PC-3 (cell line): ENCODE measurements around the gene TTLL12. TPM values are rescaled to one million over a fixed set of nuclear protein-coding genes. Genes with fewer than 3 reads are reported as not detected.

ENCODE experiments used
- ATAC-seq: fragments of 200-7000 bp; cut with Tn5 transposase; 2 replicates; pipeline ENCODE4 v1.9.1; 2020; ENCODE audit warnings: mild to moderate bottlenecking, moderate library complexity
- BruUV-seq: library from RNA; stranded (reverse); fragments of 400-500 nt; replicated peaks from 2 replicates; lab custom pipeline; 2021; lab: Mats Ljungman, UMichigan
- CTCF ChIA-PET: fragments of 300-600 bp; sonication (Branson Sonifier 250); formaldehyde crosslinking; loops from one replicate; lab custom pipeline; 2022; ENCODE audit warnings: antibody characterized with exemption; lab: Charles Lee
- POLR2A ChIA-PET: fragments of 300-600 bp; sonication (Branson Sonifier 250); formaldehyde crosslinking; loops from one replicate; lab custom pipeline; 2022; ENCODE audit warnings: antibody characterized with exemption; ENCODE audit not compliant: unreplicated experiment; lab: Charles Lee
- DNase-seq: peaks from one replicate; pipeline ENCODE4 v3.0.0-alpha.2; 2015
- H2AFZ ChIP-seq: fragments of 300-600 bp; sonication (generic); 2 replicates; pipeline ENCODE4 v1.6.0; 2016; ENCODE audit warnings: antibody characterized with exemption, low read length
- H3F3A ChIP-seq: fragments of 300-600 bp; sonication (generic); one replicate; pipeline ENCODE4 v1.6.0; 2017; ENCODE audit warnings: antibody characterized with exemption, low read length, control low read depth, mild to moderate bottlenecking; ENCODE audit not compliant: unreplicated experiment
- H3K27ac ChIP-seq: fragments of 300-600 bp; sonication (generic); 2 replicates; pipeline ENCODE4 v1.5.1; 2016; ENCODE audit warnings: mild to moderate bottlenecking, low read length
- H3K27me3 ChIP-seq: fragments of 300-600 bp; sonication (generic); 2 replicates; pipeline ENCODE4 v1.6.1; 2016; ENCODE audit warnings: low read length, mixed read lengths
- H3K36me3 ChIP-seq: fragments of 300-600 bp; sonication (generic); 2 replicates; pipeline ENCODE4 v1.6.1; 2016; ENCODE audit warnings: low read depth, mixed run types, low read length, mixed read lengths
- H3K4me1 ChIP-seq: fragments of 300-600 bp; sonication (generic); 2 replicates; pipeline ENCODE4 v1.5.1; 2016; ENCODE audit warnings: low read length; ENCODE audit not compliant: insufficient read depth
- H3K4me2 ChIP-seq: fragments of 300-600 bp; sonication (generic); 2 replicates; pipeline ENCODE4 v1.6.0; 2016; ENCODE audit warnings: low read length
- H3K4me3 ChIP-seq: fragments of 300-600 bp; sonication (generic); 2 replicates; pipeline ENCODE4 v1.5.1; 2016; ENCODE audit warnings: mild to moderate bottlenecking, low read length, mixed read lengths
- H3K79me2 ChIP-seq: fragments of 300-600 bp; sonication (generic); 2 replicates; pipeline ENCODE4 v1.6.1; 2017; ENCODE audit warnings: low read length, mixed read lengths
- H3K9ac ChIP-seq: fragments of 300-600 bp; sonication (generic); 2 replicates; pipeline ENCODE4 v1.6.0; 2016; ENCODE audit warnings: mild to moderate bottlenecking, low read length
- H3K9me2 ChIP-seq: fragments of 300-600 bp; sonication (generic); replicated peaks from 2 replicates; pipeline ENCODE4 v1.6.1; 2016; ENCODE audit warnings: mixed run types, low read length, mixed read lengths
- H3K9me3 ChIP-seq: fragments of 300-600 bp; sonication (generic); 2 replicates; pipeline ENCODE4 v1.6.1; 2016; ENCODE audit warnings: low read length, mixed read lengths
- H4K20me1 ChIP-seq: fragments of 300-600 bp; sonication (generic); 2 replicates; pipeline ENCODE4 v1.6.1; 2016; ENCODE audit warnings: low read length, mixed read lengths
- CTCF ChIP-seq: fragments of 300-600 bp; sonication (generic); conservative IDR thresholded peaks from 2 replicates; pipeline ENCODE4 v1.5.1; 2017; ENCODE audit warnings: antibody characterized with exemption, low read depth, mild to moderate bottlenecking, low read length
- EZH2 ChIP-seq: fragments of 300-600 bp; sonication (generic); IDR thresholded peaks from one replicate; pipeline ENCODE4 v1.6.1; 2017; ENCODE audit warnings: antibody characterized with exemption, mild to moderate bottlenecking, low read length; ENCODE audit not compliant: unreplicated experiment
- EZH2phosphoT487 ChIP-seq: fragments of 300-600 bp; sonication (generic); IDR thresholded peaks from 2 replicates; pipeline ENCODE4 v1.6.1; 2018; ENCODE audit warnings: mild to moderate bottlenecking, antibody characterized with exemption, low read length, borderline replicate concordance
- intact Hi-C: fragments of 100-400 bp; cut with micrococcal nuclease; formaldehyde crosslinking; loops from 2 replicates; pipeline ENCODE4 v1.9.0; 2023
- total RNA-seq: library from RNA; depleted of rRNA; stranded (reverse); fragments of >200 nt; gene quantifications from 2 replicates; pipeline ENCODE4 v1.2.3, GENCODE V29; 2014

TTLL12 gene
- total RNA-seq, 1 experiment from 2014 or later = 48.9 TPM

- no peak overlapping the region for H3K4me3 ChIP-seq
- intact Hi-C loops = no loop called here
- no peaks in the 10 kb centered on the region for H3K79me2 ChIP-seq
- no peaks in the 10 kb centered on the region for H3K9me3 ChIP-seq
- CTCF ChIA-PET = no interaction called here
- TF ChIP-seq EZH2phosphoT487 = no peak
- no peak for TF ChIP-seq CTCF
- TF ChIP-seq EZH2 = no peak
- BruUV-seq = no TSS peak
- no peaks in the 10 kb centered on the region for H3K36me3 ChIP-seq
- no peak overlapping the region for H3K9ac ChIP-seq
- H3K4me2 ChIP-seq = no peak overlapping the region
- H3K27me3 ChIP-seq = no peaks in the 10 kb centered on the region
- DNase-seq (no peak), ATAC-seq (no peak)
- POLR2A ChIA-PET = no interaction called here
- H3K4me1 ChIP-seq = no peaks in the 10 kb centered on the region
- H3K27ac ChIP-seq = no peak overlapping the region
- H3K9me2 ChIP-seq = no peaks in the 10 kb centered on the region
- H4K20me1 ChIP-seq = no peaks in the 10 kb centered on the region
- H2AFZ ChIP-seq = no peak overlapping the region
- no peaks in the 10 kb centered on the region for H3F3A ChIP-seq
Observed at GRCh38 chr22:43210631-43211515, 23.9 kb upstream of the TTLL12 start.

GRCh38 chr22:43209971-43210370 is 23.0 kb upstream of the TTLL12 start:
- Histone ChIP-seq H3K27me3 (no peaks in the 10 kb centered on the region), H4K20me1 (no peaks in the 10 kb centered on the region), H3F3A (no peaks in the 10 kb centered on the region), H3K4me1 (no peaks in the 10 kb centered on the region), H2AFZ (no peak overlapping the region), H3K4me2 (no peak overlapping the region), H3K4me3 (no peak overlapping the region), H3K79me2 (no peaks in the 10 kb centered on the region), H3K27ac (no peak overlapping the region), H3K36me3 (no peaks in the 10 kb centered on the region), H3K9me3 (no peaks in the 10 kb centered on the region), H3K9ac (no peak overlapping the region), H3K9me2 (no peaks in the 10 kb centered on the region)
- POLR2A ChIA-PET = no interaction called here
- DNase-seq (no peak), ATAC-seq (no peak)
- BruUV-seq = no TSS peak
- CTCF ChIA-PET = no interaction called here
- TF ChIP-seq EZH2 = no peak
- no peak for TF ChIP-seq CTCF
- no peak for TF ChIP-seq EZH2phosphoT487
- intact Hi-C loops = no loop called here

- H2AFZ ChIP-seq = no peak overlapping the region
- no peaks in the 10 kb centered on the region for H4K20me1 ChIP-seq
- no peaks in the 10 kb centered on the region for H3K4me1 ChIP-seq
- ATAC-seq = no peak
- H3K4me3 ChIP-seq = no peak overlapping the region
- TF ChIP-seq CTCF = no peak
- no peak overlapping the region for H3K9ac ChIP-seq
- ChIA-PET POLR2A (no interaction called here), CTCF (no interaction called here)
- H3K27me3 ChIP-seq = no peaks in the 10 kb centered on the region
- DNase-seq = no peak
- intact Hi-C loops = no loop called here
- no peaks in the 10 kb centered on the region for H3F3A ChIP-seq
- no peaks in the 10 kb centered on the region for H3K36me3 ChIP-seq
- no TSS peak for BruUV-seq
- H3K79me2 ChIP-seq = no peaks in the 10 kb centered on the region
- no peaks in the 10 kb centered on the region for H3K9me2 ChIP-seq
- no peak overlapping the region for H3K4me2 ChIP-seq
- no peak overlapping the region for H3K27ac ChIP-seq
- no peaks in the 10 kb centered on the region for H3K9me3 ChIP-seq
Observed at GRCh38 chr22:43209523-43209890, 22.6 kb upstream of the TTLL12 start.
